ENCODE data around the gene MACROH2A1.

The MACROH2A1 gene

GRCh38 chr5:135332519-135333150, 66.4 kb downstream of the MACROH2A1 start:
- ChIA-PET CTCF (interaction anchor here (0.6 to 0.8 kb wide), 3 partner anchors 12 to 373 kb away, joined by 3 read pairs; no protein-coding TSS in a partner anchor), POLR2A (ENCODE audit: low non-redundant PET) (no interaction called here)
- DNase-seq (ENCODE audit: low spot score): peak; percentile 87
- no peak overlapping the region for H3K27ac ChIP-seq
- peak; percentile 79 for TF ChIP-seq CTCF (conservative IDR thresholded peaks at IDR 0.05; ENCODE audit: low read depth)

- DNase-seq (ENCODE audit: low spot score): no peak
- CTCF ChIA-PET: interaction anchor here (0.5 to 1.0 kb wide), 4 partner anchors 56 to 226 kb away, joined by 3 to 4 read pairs (median 3); no protein-coding TSS in a partner anchor
- TF ChIP-seq CTCF (conservative IDR thresholded peaks at IDR 0.05; ENCODE audit: low read depth): no peak
- POLR2A ChIA-PET (ENCODE audit: low non-redundant PET): interaction anchor here (0.5 kb wide), 1 partner anchor 88 kb away, joined by 3 read pairs; no protein-coding TSS in a partner anchor
- H3K27ac ChIP-seq: no peak overlapping the region
Observed at GRCh38 chr5:135331612-135332011, 67.4 kb downstream of the MACROH2A1 start.

GRCh38 chr5:135330798-135331096, 68.3 kb downstream of the MACROH2A1 start:
- POLR2A ChIA-PET (ENCODE audit: low non-redundant PET): no interaction called here
- TF ChIP-seq CTCF (conservative IDR thresholded peaks at IDR 0.05; ENCODE audit: low read depth): no peak
- H3K27ac ChIP-seq: peak overlapping the region; percentile 17
- CTCF ChIA-PET: interaction anchor here (1.0 kb wide), 1 partner anchor 144 kb away, joined by 3 read pairs; no protein-coding TSS in a partner anchor
- no peak for DNase-seq (ENCODE audit: low spot score)

- DNase-seq (ENCODE audit: low spot score): no peak
- POLR2A ChIA-PET (ENCODE audit: low non-redundant PET): no interaction called here
- CTCF ChIA-PET: interaction anchor here (1.0 kb wide), 1 partner anchor 143 kb away, joined by 3 read pairs; no protein-coding TSS in a partner anchor
- TF ChIP-seq CTCF (conservative IDR thresholded peaks at IDR 0.05; ENCODE audit: low read depth): no peak
- peak overlapping the region; percentile 17 for H3K27ac ChIP-seq
Observed at GRCh38 chr5:135329913-135330797, 68.9 kb downstream of the MACROH2A1 start.

GRCh38 chr5:135329066-135329912, 69.7 kb downstream of the MACROH2A1 start:
- ChIA-PET POLR2A (ENCODE audit: low non-redundant PET) (no interaction called here), CTCF (interaction anchor here (0.8 kb wide), 1 partner anchor 138 kb away, joined by 4 read pairs; no protein-coding TSS in a partner anchor)
- no peak for DNase-seq (ENCODE audit: low spot score)
- TF ChIP-seq CTCF (conservative IDR thresholded peaks at IDR 0.05; ENCODE audit: low read depth): no peak
- 0 out of 2 replicates have a peak overlapping the region, but pooled peaks have one; percentile 17 for H3K27ac ChIP-seq

All from RWPE1 (cell line).